AG04450 (cell line): ENCODE results near the gene TFDP2. TPM values are rescaled to one million over a fixed set of nuclear protein-coding genes. Genes with fewer than 3 reads are reported as not detected.
"Not testable (repeated sequence)": the region's sequence is repeated elsewhere in the genome, so short reads cannot be mapped to it uniquely, and the experiment has no call there.

ENCODE experiments used
- CTCF ChIA-PET: fragments of 300-600, 350-600 bp; formaldehyde crosslinking; extraction: SDS; loops from one replicate; lab custom pipeline; 2022; ENCODE audit warnings: antibody characterized with exemption, inconsistent platforms; lab: Charles Lee
- POLR2A ChIA-PET: fragments of 350-600 bp; formaldehyde crosslinking; extraction: SDS; loops from one replicate; lab custom pipeline; 2021; ENCODE audit warnings: antibody characterized with exemption, inconsistent platforms; lab: Yijun Ruan, JAX
- DNase-seq: peaks from one replicate; pipeline ENCODE4 v3.0.0-alpha.2; 2011; ENCODE audit warnings: low read depth, low spot score
- H3K27ac ChIP-seq: one replicate; pipeline ENCODE4 v1.5.1; 2012; ENCODE audit warnings: low read depth, low read length, control low read depth
- H3K27me3 ChIP-seq: one replicate; pipeline ENCODE4 v1.6.0; 2012; ENCODE audit warnings: low read length; ENCODE audit not compliant: control insufficient read depth, insufficient read depth
- H3K4me3 ChIP-seq: 2 replicates; pipeline ENCODE4 v1.5.1; 2011; ENCODE audit warnings: mild to moderate bottlenecking, low read depth, low read length, control low read depth
- H3K9me3 ChIP-seq: 2 replicates; pipeline ENCODE4 v1.5.1; 2012; ENCODE audit warnings: low read length; ENCODE audit not compliant: control insufficient read depth, insufficient read depth
- CTCF ChIP-seq: IDR thresholded peaks from 2 replicates; pipeline ENCODE4 v1.5.1; 2011; ENCODE audit warnings: low read depth, low read length, control low read depth, inconsistent platforms
- polyA plus RNA-seq: library from polyadenylated mRNA; depleted of rRNA; stranded (reverse); fragments of >200 nt; gene quantifications from 2 replicates; pipeline ENCODE4 v1.2.3, GENCODE V29; 2011

TFDP2 gene
- polyA plus RNA-seq, 1 experiment = 63.4 TPM

- POLR2A ChIA-PET = no interaction called here
- no peak for TF ChIP-seq CTCF
- no peak for DNase-seq
Measured at GRCh38 chr3:142019794-142020320, 129.5 kb downstream of the TFDP2 start.

DNA sequence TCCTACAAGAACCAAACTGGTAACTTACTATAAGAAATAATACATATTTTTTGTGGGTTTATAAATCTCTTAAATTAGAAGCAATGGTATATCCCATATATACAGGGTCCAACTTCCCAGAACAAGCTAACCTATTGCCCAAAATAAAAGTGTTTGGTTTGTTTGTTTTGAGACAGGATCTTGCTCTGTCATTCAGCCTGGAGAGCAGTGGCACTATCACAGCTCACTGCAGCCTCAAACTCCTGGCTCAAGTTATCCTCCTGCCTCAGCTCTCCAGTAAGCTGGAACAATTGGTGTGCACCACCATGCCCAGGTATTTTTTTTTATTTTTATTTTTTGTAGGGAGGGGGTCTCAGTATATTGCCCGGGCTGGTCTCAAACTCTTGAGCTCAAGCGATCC is 135.4 kb downstream of the TFDP2 start:
- no peak for DNase-seq
- H3K9me3 ChIP-seq = no peaks in the 10 kb centered on the region
- no peak overlapping the region for H3K27ac ChIP-seq
- no peak for TF ChIP-seq CTCF
- CTCF ChIA-PET = interaction anchor here (1.4 kb wide), 1 partner anchor 15 kb away, joined by 4 read pairs; no protein-coding TSS in a partner anchor
- no peaks in the 10 kb centered on the region for H3K27me3 ChIP-seq
- POLR2A ChIA-PET = no interaction called here
- no peak overlapping the region for H3K4me3 ChIP-seq

More at GRCh38 chr3:142019794-142020320, 129.5 kb downstream of the TFDP2 start:
- no peak overlapping the region for H3K4me3 ChIP-seq
- no peaks in the 10 kb centered on the region for H3K9me3 ChIP-seq
- H3K27me3 ChIP-seq = no peaks in the 10 kb centered on the region
- CTCF ChIA-PET = no interaction called here
- H3K27ac ChIP-seq = no peak overlapping the region

DNA sequence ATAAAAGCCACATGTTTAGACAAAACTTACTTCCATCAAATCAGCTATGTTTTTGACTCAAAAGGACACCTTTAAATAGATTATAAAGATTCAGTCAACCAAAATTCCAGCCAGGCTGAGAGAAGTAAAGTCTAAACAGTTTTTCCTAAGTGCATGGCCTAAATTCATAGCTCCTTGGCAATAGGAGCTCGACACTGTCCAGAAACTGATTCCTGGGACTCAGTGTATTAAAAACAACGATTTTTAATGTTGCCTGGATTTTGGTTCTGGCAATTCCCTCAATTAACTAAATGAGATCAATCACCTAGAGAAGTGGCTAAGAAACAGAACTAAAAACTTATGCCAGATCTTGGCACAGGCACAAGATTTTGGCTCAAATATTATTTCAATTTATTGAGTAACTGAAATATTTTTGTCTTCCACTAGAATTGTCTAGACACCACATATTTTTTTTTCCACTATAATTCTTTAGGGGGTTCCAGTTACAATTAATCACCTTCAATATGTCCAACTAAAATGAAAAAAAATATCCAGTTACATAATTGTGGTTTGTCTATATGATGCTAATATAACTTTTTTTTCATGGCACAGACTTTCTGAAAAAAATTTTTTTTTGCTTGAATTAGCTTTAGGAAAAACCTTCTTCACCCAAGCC is 135.9 kb downstream of the TFDP2 start:
- TF ChIP-seq CTCF = no peak
- CTCF ChIA-PET = interaction anchor here (1.4 kb wide), 1 partner anchor 15 kb away, joined by 4 read pairs; no protein-coding TSS in a partner anchor
- Histone ChIP-seq H3K9me3 (no peaks in the 10 kb centered on the region), H3K4me3 (no peak overlapping the region), H3K27me3 (no peaks in the 10 kb centered on the region), H3K27ac (no peak overlapping the region)
- no peak for DNase-seq
- POLR2A ChIA-PET = no interaction called here

- Histone ChIP-seq H3K9me3 (no peaks in the 10 kb centered on the region), H3K27ac (no peak overlapping the region), H3K27me3 (no peaks in the 10 kb centered on the region), H3K4me3 (no peak overlapping the region)
- no peak for DNase-seq
- ChIA-PET CTCF (no interaction called here), POLR2A (no interaction called here)
- TF ChIP-seq CTCF = no peak
Measured at GRCh38 chr3:142009029-142009428, 140.3 kb downstream of the TFDP2 start.

DNA sequence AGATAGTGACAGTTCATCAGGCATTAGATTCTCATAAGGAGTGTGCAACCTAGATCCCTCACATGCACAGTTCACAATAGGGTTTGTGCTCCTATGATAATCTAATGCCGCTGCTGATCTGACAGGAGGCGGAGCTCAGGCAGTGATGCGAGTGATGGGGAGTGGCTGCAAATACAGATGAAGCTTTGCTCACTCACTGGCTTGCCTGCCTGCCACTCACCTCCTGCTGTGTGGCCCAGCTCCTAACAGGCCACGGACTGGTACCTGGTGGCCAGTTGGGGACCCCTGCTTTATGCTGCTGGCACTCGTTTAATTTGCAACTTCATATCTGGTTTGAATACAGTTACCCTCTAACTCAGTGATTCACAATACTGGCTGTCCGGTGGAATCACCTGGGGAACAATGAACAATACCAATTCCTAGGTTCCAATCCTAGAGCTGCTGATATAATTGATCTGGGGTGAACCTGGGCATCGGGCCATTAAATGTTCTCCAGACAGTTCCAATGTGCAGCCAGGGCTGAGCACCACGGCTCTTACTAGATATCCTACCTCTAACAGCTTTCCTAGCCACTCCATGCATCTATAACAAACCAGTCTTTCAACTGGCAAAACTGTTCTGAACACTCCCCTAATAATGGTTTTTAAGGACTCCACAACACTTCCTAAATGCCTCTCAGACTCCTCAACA is 141.5 kb downstream of the TFDP2 start:
- DNase-seq = no peak
- no peak for TF ChIP-seq CTCF
- Histone ChIP-seq H3K4me3 (no peak overlapping the region), H3K27ac (no peak overlapping the region), H3K9me3 (no peaks in the 10 kb centered on the region), H3K27me3 (no peaks in the 10 kb centered on the region)
- ChIA-PET POLR2A (no interaction called here), CTCF (no interaction called here)

DNA sequence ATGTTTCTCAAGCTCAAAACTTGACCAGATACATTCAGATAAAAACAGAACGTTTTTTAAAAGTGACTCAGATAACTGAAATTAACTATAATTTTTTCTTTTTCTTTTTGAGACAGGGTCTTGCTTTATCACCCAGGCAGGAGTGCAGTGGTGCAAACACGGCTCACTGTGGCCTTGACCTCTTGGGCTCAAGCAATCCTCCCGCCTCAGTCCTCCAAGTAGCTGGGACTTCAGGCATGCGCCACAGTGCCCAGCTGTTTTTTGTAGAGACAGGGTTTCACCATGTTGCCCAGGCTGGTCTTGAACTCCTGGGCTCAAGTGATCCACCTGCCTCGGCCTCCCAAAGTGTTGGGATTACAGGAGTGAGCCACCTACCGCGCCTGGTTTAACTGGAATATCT is 144.4 kb downstream of the TFDP2 start:
- H3K9me3 ChIP-seq, CTCF ChIA-PET, POLR2A ChIA-PET, H3K27ac ChIP-seq, H3K27me3 ChIP-seq, DNase-seq, H3K4me3 ChIP-seq: not testable (repeated sequence)
